ENCODE measurements around the gene NOXRED1.
"Not testable (repeated sequence)": the region's sequence is repeated elsewhere in the genome, so short reads cannot be mapped to it uniquely, and the experiment has no call there.

The NOXRED1 gene

GRCh38 chr14:77415403-77416030, 7.8 kb downstream of the NOXRED1 start:
- H3K27me3 ChIP-seq (ENCODE audit: control insufficient read depth, insufficient read depth, low read length, poor library complexity, severe bottlenecking); H3K9me3 ChIP-seq (ENCODE audit: control insufficient read depth, low read length): not testable (repeated sequence)

DNA sequence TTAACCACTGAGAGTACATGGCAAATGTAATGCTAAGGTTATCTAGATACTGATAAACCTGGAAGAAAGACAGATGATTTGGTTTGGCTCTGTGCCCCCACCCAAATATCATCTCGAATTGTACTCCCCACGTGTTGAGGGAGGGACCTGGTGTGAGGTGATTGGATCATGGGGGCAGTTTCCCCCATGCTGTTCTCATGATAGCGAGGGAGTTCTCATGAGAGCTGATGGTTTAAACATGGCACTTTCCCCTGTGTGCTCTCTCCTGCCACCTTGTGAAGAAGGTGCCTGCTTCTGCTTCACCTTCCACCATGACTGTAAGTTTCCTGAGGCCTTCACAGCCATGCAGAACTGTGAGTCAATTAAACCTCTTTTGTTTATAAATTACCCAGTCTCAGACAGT, 14.2 kb downstream of the NOXRED1 start:
- Histone ChIP-seq H3K9me3 (ENCODE audit: control insufficient read depth, low read length) (no peaks in the 10 kb centered on the region), H3K36me3 (ENCODE audit: control insufficient read depth, insufficient read depth, low read length) (no peaks in the 10 kb centered on the region), H3K27me3 (ENCODE audit: control insufficient read depth, insufficient read depth, low read length, poor library complexity, severe bottlenecking) (no peaks in the 10 kb centered on the region), H3K27ac (ENCODE audit: insufficient read depth, low read depth, low read length, poor library complexity, severe bottlenecking) (no peak overlapping the region), H3K4me1 (ENCODE audit: control insufficient read depth, insufficient read depth, low read length) (no peaks in the 10 kb centered on the region), H3K4me3 (ENCODE audit: insufficient read depth, low read depth, low read length) (no peak overlapping the region)
- 37 to 38% methylated on average over 3 of the region's 3 CpGs for WGBS, 2 experiments

More at GRCh38 chr14:77415403-77416030, 7.8 kb downstream of the NOXRED1 start:
- not testable (repeated sequence) for H3K27ac ChIP-seq (ENCODE audit: insufficient read depth, low read depth, low read length, poor library complexity, severe bottlenecking); H3K4me1 ChIP-seq (ENCODE audit: control insufficient read depth, insufficient read depth, low read length); H3K4me3 ChIP-seq (ENCODE audit: insufficient read depth, low read depth, low read length); H3K36me3 ChIP-seq (ENCODE audit: control insufficient read depth, insufficient read depth, low read length)
- 92 to 93% methylated on average over 10 of the region's 10 CpGs for WGBS, 2 experiments

DNA sequence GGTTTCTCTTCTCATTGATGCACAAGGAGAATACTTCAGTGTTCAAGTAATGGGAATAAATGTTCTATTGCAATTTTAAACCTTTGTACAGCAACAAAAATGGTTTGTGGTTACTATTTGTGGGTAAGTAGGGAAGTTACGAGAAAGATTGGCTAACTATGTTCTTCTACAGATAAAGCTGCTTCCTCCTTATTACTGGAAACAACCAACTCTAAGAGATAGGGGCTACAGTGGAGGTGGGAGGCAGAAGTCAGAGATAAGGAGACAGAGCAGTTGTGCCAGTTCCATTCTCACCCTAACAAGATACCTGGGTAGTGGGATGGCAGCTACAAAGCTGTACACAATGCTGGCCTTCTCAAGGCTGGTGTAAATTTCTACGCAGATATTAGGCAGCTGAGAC, 16.2 kb downstream of the NOXRED1 start:
- Histone ChIP-seq H3K27ac (ENCODE audit: insufficient read depth, low read depth, low read length, poor library complexity, severe bottlenecking) (no peak overlapping the region), H3K27me3 (ENCODE audit: control insufficient read depth, insufficient read depth, low read length, poor library complexity, severe bottlenecking) (no peaks in the 10 kb centered on the region), H3K4me1 (ENCODE audit: control insufficient read depth, insufficient read depth, low read length) (no peaks in the 10 kb centered on the region), H3K9me3 (ENCODE audit: control insufficient read depth, low read length) (no peaks in the 10 kb centered on the region), H3K4me3 (ENCODE audit: insufficient read depth, low read depth, low read length) (no peak overlapping the region), H3K36me3 (ENCODE audit: control insufficient read depth, insufficient read depth, low read length) (no peaks in the 10 kb centered on the region)
- WGBS, 2 experiments, result 97 to 98% methylated on average over 1 to 2 of the region's 2 CpGs

DNA sequence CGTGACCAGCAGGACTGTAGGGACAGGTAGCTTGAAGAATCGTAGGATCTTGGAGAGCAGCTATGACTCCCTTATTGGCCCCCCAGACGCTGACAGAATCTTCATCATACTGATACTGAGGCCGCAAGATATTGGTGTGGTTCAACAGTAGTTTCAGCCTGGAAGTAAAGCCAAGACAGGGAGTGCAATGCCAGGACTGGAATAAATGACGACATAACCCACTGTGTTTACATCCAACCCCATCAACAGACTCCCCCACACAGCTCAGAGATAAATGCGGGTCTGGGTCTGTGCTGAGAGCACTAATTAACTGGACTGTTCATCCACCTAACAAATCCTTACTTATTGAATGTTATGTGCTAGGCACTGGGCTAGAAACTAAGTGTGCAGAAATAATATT, 16.6 kb downstream of the NOXRED1 start:
- H3K27me3 ChIP-seq (ENCODE audit: control insufficient read depth, insufficient read depth, low read length, poor library complexity, severe bottlenecking), result no peaks in the 10 kb centered on the region
- H3K27ac ChIP-seq (ENCODE audit: insufficient read depth, low read depth, low read length, poor library complexity, severe bottlenecking), result no peak overlapping the region
- no peaks in the 10 kb centered on the region for H3K36me3 ChIP-seq (ENCODE audit: control insufficient read depth, insufficient read depth, low read length)
- 92 to 93% methylated on average over 6 of the region's 6 CpGs for WGBS, 2 experiments
- no peaks in the 10 kb centered on the region for H3K4me1 ChIP-seq (ENCODE audit: control insufficient read depth, insufficient read depth, low read length)
- no peak overlapping the region for H3K4me3 ChIP-seq (ENCODE audit: insufficient read depth, low read depth, low read length)
- no peaks in the 10 kb centered on the region for H3K9me3 ChIP-seq (ENCODE audit: control insufficient read depth, low read length)

DNA sequence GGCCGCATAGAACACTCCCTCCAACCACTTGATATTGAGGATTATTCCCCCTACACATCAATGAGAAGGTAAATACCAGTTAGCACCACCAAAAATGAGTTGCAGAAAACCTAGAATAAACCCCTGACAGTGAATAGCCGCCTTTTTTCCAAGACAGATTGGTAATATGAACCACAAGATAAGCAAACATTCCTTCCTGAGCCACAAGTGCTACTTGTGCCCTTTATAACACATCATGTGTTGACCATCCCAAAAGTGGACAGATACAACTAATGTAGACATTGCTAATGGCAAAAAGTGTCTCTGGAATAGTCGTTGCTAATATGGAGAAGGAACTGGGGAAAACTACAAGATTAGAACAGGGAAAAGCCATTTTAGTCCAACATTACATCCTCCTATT, 17.2 kb downstream of the NOXRED1 start:
- WGBS, 2 experiments, result 81 to 86% methylated on average over 2 to 3 of the region's 3 CpGs
- Histone ChIP-seq H3K36me3 (ENCODE audit: control insufficient read depth, insufficient read depth, low read length) (no peaks in the 10 kb centered on the region), H3K27ac (ENCODE audit: insufficient read depth, low read depth, low read length, poor library complexity, severe bottlenecking) (no peak overlapping the region), H3K9me3 (ENCODE audit: control insufficient read depth, low read length) (no peaks in the 10 kb centered on the region), H3K4me1 (ENCODE audit: control insufficient read depth, insufficient read depth, low read length) (no peaks in the 10 kb centered on the region), H3K4me3 (ENCODE audit: insufficient read depth, low read depth, low read length) (no peak overlapping the region), H3K27me3 (ENCODE audit: control insufficient read depth, insufficient read depth, low read length, poor library complexity, severe bottlenecking) (no peaks in the 10 kb centered on the region)

DNA sequence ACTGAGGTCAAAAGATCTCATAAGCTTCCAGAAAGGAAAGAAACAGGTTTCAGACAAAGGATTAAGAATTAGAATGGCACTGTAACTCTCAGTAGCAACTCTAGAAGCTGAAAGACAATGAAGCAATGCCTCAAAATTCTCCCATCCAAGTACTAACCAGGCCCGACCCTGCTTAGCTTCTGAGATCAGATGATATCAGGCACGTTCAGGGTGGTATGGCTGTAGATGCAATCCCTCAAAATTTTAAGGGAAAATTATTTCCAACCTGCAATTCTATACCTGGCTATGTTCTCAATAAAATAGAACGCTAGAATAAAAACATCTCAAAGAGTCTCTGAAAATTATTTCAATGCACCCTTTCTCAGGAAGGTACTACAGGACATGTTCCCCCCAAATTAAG, 19.6 kb downstream of the NOXRED1 start:
- WGBS, 2 experiments, result 89 to 91% methylated on average over 3 of the region's 3 CpGs
- no peaks in the 10 kb centered on the region for H3K4me1 ChIP-seq (ENCODE audit: control insufficient read depth, insufficient read depth, low read length)
- no peak overlapping the region for H3K27ac ChIP-seq (ENCODE audit: insufficient read depth, low read depth, low read length, poor library complexity, severe bottlenecking)
- H3K4me3 ChIP-seq (ENCODE audit: insufficient read depth, low read depth, low read length), result no peak overlapping the region
- H3K9me3 ChIP-seq (ENCODE audit: control insufficient read depth, low read length), result no peaks in the 10 kb centered on the region
- no peaks in the 10 kb centered on the region for H3K36me3 ChIP-seq (ENCODE audit: control insufficient read depth, insufficient read depth, low read length)
- H3K27me3 ChIP-seq (ENCODE audit: control insufficient read depth, insufficient read depth, low read length, poor library complexity, severe bottlenecking), result no peaks in the 10 kb centered on the region

DNA sequence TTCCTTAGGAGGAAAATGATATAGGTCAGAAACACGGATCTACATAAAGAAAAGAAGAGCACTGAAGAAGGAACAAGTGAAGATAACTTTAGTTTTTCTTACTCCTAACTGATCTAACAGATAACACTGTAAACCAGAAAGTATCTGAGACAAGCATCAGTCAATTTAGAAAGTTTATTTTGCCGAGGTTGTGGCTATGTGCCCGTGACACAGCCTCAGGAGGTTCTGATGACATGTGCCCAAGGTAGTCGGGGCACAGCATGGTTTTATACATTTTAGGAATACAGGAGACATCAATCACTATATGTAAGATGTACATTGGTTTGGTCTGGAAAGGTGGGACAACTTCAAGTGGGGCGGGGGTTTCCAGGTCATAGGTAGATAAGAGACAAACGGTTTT, 23.1 kb downstream of the NOXRED1 start:
- H3K36me3 ChIP-seq (ENCODE audit: control insufficient read depth, insufficient read depth, low read length), result no peaks in the 10 kb centered on the region
- WGBS, 2 experiments, result 82% methylated on average over 6 of the region's 6 CpGs
- no peaks in the 10 kb centered on the region for H3K4me1 ChIP-seq (ENCODE audit: control insufficient read depth, insufficient read depth, low read length)
- no peaks in the 10 kb centered on the region for H3K27me3 ChIP-seq (ENCODE audit: control insufficient read depth, insufficient read depth, low read length, poor library complexity, severe bottlenecking)
- no peak overlapping the region for H3K4me3 ChIP-seq (ENCODE audit: insufficient read depth, low read depth, low read length)
- H3K9me3 ChIP-seq (ENCODE audit: control insufficient read depth, low read length), result no peaks in the 10 kb centered on the region
- H3K27ac ChIP-seq (ENCODE audit: insufficient read depth, low read depth, low read length, poor library complexity, severe bottlenecking), result no peak overlapping the region

DNA sequence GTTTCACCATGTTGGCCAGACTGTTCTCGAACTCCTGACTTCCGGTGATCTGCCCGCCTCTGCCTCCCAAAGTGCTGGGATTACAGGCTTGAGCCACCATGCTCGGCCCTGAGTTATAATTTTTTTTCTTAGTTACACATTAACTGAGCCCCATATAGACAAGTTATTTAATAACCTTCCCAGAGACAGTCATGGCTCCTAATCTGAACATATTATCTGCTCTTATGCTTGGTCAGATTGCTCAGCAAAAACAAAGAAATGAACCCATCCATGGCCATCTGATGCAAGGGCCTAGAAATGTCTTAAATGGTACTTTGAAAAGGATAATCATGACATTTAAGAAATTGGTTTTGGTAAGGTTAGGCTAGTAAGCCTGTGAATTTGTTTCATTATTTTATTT, 33.1 kb downstream of the NOXRED1 start:
- Histone ChIP-seq H3K27ac (ENCODE audit: insufficient read depth, low read depth, low read length, poor library complexity, severe bottlenecking) (no peak overlapping the region), H3K4me3 (ENCODE audit: insufficient read depth, low read depth, low read length) (no peak overlapping the region), H3K27me3 (ENCODE audit: control insufficient read depth, insufficient read depth, low read length, poor library complexity, severe bottlenecking) (no peaks in the 10 kb centered on the region), H3K4me1 (ENCODE audit: control insufficient read depth, insufficient read depth, low read length) (no peaks in the 10 kb centered on the region), H3K9me3 (ENCODE audit: control insufficient read depth, low read length) (no peaks in the 10 kb centered on the region), H3K36me3 (ENCODE audit: control insufficient read depth, insufficient read depth, low read length) (no peaks in the 10 kb centered on the region)
- WGBS, 2 experiments, result 91 to 94% methylated on average over 4 of the region's 4 CpGs

GRCh38 chr14:77378701-77379100, 44.6 kb downstream of the NOXRED1 start:
- no peak overlapping the region for H3K27ac ChIP-seq (ENCODE audit: insufficient read depth, low read depth, low read length, poor library complexity, severe bottlenecking)
- no peaks in the 10 kb centered on the region for H3K36me3 ChIP-seq (ENCODE audit: control insufficient read depth, insufficient read depth, low read length)
- no peaks in the 10 kb centered on the region for H3K27me3 ChIP-seq (ENCODE audit: control insufficient read depth, insufficient read depth, low read length, poor library complexity, severe bottlenecking)
- H3K4me1 ChIP-seq (ENCODE audit: control insufficient read depth, insufficient read depth, low read length), result peaks cover 9% of the 10 kb centered on the region
- 92 to 93% methylated on average over 6 of the region's 6 CpGs for WGBS, 2 experiments
- no peak overlapping the region for H3K4me3 ChIP-seq (ENCODE audit: insufficient read depth, low read depth, low read length)
- H3K9me3 ChIP-seq (ENCODE audit: control insufficient read depth, low read length), result no peaks in the 10 kb centered on the region

DNA sequence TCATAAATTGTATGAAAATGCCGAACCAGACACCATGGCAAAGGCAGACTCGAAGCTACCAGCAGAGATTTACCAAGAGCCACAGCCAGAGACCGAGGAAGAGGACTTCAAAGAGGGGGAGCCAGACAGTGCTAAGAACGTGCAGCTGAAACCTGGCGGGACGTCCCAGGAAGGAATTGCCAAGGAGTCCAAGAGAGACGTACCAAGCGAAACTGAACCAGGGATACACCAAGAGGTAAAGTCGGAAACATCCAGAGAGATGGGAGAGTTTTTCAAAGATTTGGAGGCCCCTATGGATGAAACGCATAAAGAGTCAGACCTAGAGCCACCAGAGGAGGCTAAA, 45.9 kb downstream of the NOXRED1 start:
- Histone ChIP-seq H3K4me3 (ENCODE audit: insufficient read depth, low read depth, low read length) (peak overlapping the region; percentile 73), H3K9me3 (ENCODE audit: control insufficient read depth, low read length) (no peaks in the 10 kb centered on the region), H3K27me3 (ENCODE audit: control insufficient read depth, insufficient read depth, low read length, poor library complexity, severe bottlenecking) (no peaks in the 10 kb centered on the region), H3K4me1 (ENCODE audit: control insufficient read depth, insufficient read depth, low read length) (peaks cover 9% of the 10 kb centered on the region), H3K36me3 (ENCODE audit: control insufficient read depth, insufficient read depth, low read length) (no peaks in the 10 kb centered on the region), H3K27ac (ENCODE audit: insufficient read depth, low read depth, low read length, poor library complexity, severe bottlenecking) (no peak overlapping the region)
- 25% methylated on average over 10 of the region's 10 CpGs for WGBS, 2 experiments

All from ectodermal cell (in vitro differentiated cells).